ENCODE measurements around the gene TBC1D10A.

DNA sequence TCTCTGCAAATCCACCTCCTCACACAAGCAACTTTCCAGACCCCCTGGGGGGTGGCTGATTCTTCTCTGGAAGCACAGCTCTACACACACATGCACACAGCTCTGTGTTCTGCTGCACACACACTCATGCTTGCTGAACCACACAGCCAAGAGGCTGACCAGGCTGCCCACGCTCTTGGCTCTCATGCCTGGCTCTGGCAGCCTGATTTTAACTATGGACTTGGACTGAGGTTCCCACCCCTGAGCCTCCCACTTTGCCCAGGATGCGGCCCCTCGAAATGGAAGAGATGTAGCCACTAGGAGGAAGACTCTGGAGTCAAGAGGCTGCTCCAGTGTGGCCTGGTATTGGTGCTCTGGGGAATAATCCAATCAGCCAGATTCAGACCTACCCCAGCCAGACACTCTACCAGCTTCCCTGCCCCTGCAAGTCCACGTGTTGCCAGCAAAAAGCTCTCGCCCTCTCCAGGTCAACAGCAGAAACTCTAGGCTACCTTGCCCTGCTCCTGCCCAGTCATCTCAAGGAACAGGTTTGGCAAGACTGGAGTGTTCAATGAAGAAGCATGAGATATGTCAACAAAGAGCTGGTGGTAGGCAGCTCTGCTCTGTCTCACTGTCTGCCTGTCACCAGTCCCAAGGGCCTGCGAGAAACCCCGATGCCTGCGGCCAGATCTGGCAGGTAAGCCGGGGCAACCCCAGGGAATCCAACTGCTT lies 28.6 kb downstream of the TBC1D10A start:
- TF ChIP-seq, protein P1, sequence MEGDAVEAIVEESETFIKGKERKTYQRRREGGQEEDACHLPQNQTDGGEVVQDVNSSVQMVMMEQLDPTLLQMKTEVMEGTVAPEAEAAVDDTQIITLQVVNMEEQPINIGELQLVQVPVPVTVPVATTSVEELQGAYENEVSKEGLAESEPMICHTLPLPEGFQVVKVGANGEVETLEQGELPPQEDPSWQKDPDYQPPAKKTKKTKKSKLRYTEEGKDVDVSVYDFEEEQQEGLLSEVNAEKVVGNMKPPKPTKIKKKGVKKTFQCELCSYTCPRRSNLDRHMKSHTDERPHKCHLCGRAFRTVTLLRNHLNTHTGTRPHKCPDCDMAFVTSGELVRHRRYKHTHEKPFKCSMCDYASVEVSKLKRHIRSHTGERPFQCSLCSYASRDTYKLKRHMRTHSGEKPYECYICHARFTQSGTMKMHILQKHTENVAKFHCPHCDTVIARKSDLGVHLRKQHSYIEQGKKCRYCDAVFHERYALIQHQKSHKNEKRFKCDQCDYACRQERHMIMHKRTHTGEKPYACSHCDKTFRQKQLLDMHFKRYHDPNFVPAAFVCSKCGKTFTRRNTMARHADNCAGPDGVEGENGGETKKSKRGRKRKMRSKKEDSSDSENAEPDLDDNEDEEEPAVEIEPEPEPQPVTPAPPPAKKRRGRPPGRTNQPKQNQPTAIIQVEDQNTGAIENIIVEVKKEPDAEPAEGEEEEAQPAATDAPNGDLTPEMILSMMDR (IDR thresholded peaks at IDR 0.05), result no peak
- no peak for TF ChIP-seq POLR2A (IDR thresholded peaks at IDR 0.05)
